Gastrocnemius medialis (tissue), 4 donors: ENCODE data around the gene IQGAP2. TPM values are rescaled to one million over a fixed set of nuclear protein-coding genes. Genes with fewer than 3 reads are reported as not detected.

Source experiments
- ATAC-seq, 2 donors: fragments of 150-250 bp; one replicate each; pipeline ENCODE4 v1.9.1; 2016
- DNase-seq, 2 donors: peaks; one replicate each; pipeline ENCODE4 v3.0.0-alpha.2; 2019
- H3K27ac ChIP-seq, 4 donors: fragments of 200-600 bp; sonication (generic); 1 replicate in 1 of 4; 2 replicates in 3 of 4; pipeline ENCODE4 v1.5.1; 2016 to 2018; ENCODE audit warnings: mild to moderate bottlenecking in 2 of 4, moderate library complexity in 1 of 4
- H3K27me3 ChIP-seq, 3 donors: fragments of 200-600 bp; sonication (generic) in 2 of 3; 1 replicate in 1 of 3; 2 replicates in 2 of 3; pipeline versions ENCODE4 v1.5.1 to v1.6.0; 2016 to 2019; ENCODE audit warnings: mild to moderate bottlenecking in 1 of 3, moderate library complexity in 1 of 3
- H3K36me3 ChIP-seq, 2 donors: fragments of 200-600 bp; sonication (generic) in 1 of 2; one replicate each; pipeline ENCODE4 v1.5.1; 2017 to 2018
- H3K4me1 ChIP-seq, 2 donors: fragments of 200-600 bp; sonication (generic) in 1 of 2; one replicate each; pipeline ENCODE4 v1.5.1; 2016 to 2017; ENCODE audit warnings: mild to moderate bottlenecking in 2 of 2
- H3K4me3 ChIP-seq, 4 donors: fragments of 200-600 bp; sonication (generic) in 3 of 4; 1 replicate in 1 of 4; 2 replicates in 3 of 4; pipeline ENCODE4 v1.5.1; 2016 to 2019; ENCODE audit warnings: mild to moderate bottlenecking in 2 of 4
- H3K9me3 ChIP-seq, 3 donors: fragments of 200-600 bp; sonication (generic) in 2 of 3; 1 replicate in 1 of 3; 2 replicates in 2 of 3; pipeline ENCODE4 v1.5.1; 2016 to 2019
- POLR2A ChIP-seq, 2 donors: fragments of 450-650 bp; IDR thresholded peaks; one replicate each; pipeline ENCODE4 v1.6.1; 2017; ENCODE audit warnings: antibody characterized with exemption in 2 of 2, mild to moderate bottlenecking in 2 of 2, moderate library complexity in 2 of 2
- in situ Hi-C, 4 donors: fragments of 200-750 bp; cut with MboI; loops; one replicate each; pipeline versions ENCODE4 v1.15.0 to v1.8.0; 2017; ENCODE audit warnings: low sequenced_read_pairs in 4 of 4
- intact Hi-C: fragments of 100-400 bp; cut with DNase I; formaldehyde crosslinking; loops from one replicate; pipeline ENCODE4 v1.15.1; 2023; ENCODE audit warnings: low total_unique reads
- total RNA-seq, 4 donors: library from RNA; depleted of rRNA; stranded (reverse); fragments of >200 nt; gene quantifications; one replicate each; pipeline versions ENCODE4 v1.1.0 to v1.2.3, GENCODE V29; 2016
- TF ChIP-seq, protein P1 (sequence below), 5 experiments: fragments of 450-650 bp in 3 of 5; fragments of 200-600 bp in 2 of 5; sonication (generic) in 2 of 5; IDR thresholded peaks in 4 of 5; conservative IDR thresholded peaks in 1 of 5; 1 replicate in 4 of 5; 2 replicates in 1 of 5; pipeline ENCODE4 v1.5.1; 2016 to 2019; ENCODE audit warnings: antibody characterized with exemption in 5 of 5, mild to moderate bottlenecking in 3 of 5, moderate library complexity in 3 of 5

Gene IQGAP2
- total RNA-seq = 1 to 10 TPM; 1.5 to 6.8 (median 2.5) TPM

DNA sequence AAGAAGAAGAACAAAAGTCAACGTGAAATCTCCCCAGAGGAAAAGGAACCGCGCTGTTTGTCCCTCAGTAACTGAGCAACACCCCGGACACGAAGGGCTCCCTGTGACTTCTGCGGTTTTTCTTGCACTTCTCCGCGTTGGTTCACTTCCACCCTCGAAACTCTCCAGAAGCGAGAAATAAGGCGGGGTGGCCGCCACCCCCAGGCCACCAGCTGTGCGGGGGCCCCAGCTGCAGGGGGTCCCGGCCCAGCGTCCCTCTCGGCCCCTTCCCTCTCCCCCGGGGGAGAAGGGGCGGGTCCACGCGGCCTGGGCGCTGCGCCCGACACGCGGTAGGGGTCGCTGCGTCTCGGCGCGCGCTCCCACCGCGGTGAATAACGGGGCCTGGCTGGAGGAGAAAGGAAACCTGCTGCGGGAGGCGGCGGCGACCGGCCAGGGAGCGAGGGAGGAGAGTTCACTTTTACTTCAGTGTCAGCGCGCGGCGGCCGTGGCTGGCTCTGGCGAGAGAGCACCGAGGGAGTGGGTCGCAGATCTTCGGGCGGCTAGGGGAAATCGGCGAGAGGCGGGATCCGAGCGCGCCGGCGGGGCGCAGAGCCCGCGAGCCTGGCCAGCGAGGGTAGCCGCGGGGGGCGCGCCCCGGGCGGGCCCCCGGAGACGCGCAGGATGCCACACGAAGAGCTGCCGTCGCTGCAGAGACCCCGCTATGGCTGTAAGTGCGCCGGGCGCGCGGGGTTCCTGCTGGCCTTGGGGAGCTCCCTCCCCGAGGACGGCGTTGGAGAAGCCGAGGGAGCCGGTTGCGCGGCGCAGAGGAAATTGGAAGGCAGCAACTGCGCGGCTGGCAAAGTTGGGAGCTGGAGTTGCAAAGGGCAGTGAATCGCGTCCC, at the start of gene IQGAP2:
TSS of gene IQGAP2 (plus strand) at position 400 of the 880 bp plus-strand sequence. CDS start at position 661, 261 bp downstream.
- in situ Hi-C loops = no loop called here
- Histone ChIP-seq H3K4me1 (peaks cover 0 to 8% of the 10 kb centered on the region in 2 donors), H3K27me3 (peaks cover 20 to 25% (median 20%) of the 10 kb centered on the region in 3 donors), H3K36me3 (no peaks in the 10 kb centered on the region), H3K4me3 (peak within 1 kb of the TSS; percentile 43 to 63 (median 56)), H3K9me3 (no peaks in the 10 kb centered on the region), H3K27ac (peak within 1 kb of the TSS in 2 of 4 donors; percentile 14 to 18)
- intact Hi-C loops = loop anchor here (5.0 kb wide), 1 partner anchor 179 kb away; no protein-coding TSS in a partner anchor
- no peak for ATAC-seq
- TF ChIP-seq, protein P1, sequence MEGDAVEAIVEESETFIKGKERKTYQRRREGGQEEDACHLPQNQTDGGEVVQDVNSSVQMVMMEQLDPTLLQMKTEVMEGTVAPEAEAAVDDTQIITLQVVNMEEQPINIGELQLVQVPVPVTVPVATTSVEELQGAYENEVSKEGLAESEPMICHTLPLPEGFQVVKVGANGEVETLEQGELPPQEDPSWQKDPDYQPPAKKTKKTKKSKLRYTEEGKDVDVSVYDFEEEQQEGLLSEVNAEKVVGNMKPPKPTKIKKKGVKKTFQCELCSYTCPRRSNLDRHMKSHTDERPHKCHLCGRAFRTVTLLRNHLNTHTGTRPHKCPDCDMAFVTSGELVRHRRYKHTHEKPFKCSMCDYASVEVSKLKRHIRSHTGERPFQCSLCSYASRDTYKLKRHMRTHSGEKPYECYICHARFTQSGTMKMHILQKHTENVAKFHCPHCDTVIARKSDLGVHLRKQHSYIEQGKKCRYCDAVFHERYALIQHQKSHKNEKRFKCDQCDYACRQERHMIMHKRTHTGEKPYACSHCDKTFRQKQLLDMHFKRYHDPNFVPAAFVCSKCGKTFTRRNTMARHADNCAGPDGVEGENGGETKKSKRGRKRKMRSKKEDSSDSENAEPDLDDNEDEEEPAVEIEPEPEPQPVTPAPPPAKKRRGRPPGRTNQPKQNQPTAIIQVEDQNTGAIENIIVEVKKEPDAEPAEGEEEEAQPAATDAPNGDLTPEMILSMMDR (IDR thresholded peaks at IDR 0.05 in 4 of 5, conservative IDR thresholded peaks at IDR 0.05 in 1 of 5) = peak in 2 of 5 experiments; percentile 14 to 35
- TF ChIP-seq POLR2A (IDR thresholded peaks at IDR 0.05) = peak in 1 of 2 donors; percentile 17
- DNase-seq = peak; percentile 23 to 37

GRCh38 chr5:76356887-76357286, 46.2 kb upstream of the IQGAP2 start:
- intact Hi-C loops = no loop called here
- no peak for ATAC-seq
- Histone ChIP-seq H3K9me3 (no peaks in the 10 kb centered on the region), H3K4me1 (no peaks in the 10 kb centered on the region), H3K36me3 (no peaks in the 10 kb centered on the region), H3K4me3 (no peak overlapping the region), H3K27me3 (no peaks in the 10 kb centered on the region), H3K27ac (no peak overlapping the region)
- DNase-seq = no peak
- no peak for TF ChIP-seq POLR2A (IDR thresholded peaks at IDR 0.05)
- in situ Hi-C loops = no loop called here

- Histone ChIP-seq H3K36me3 (no peaks in the 10 kb centered on the region), H3K4me1 (no peaks in the 10 kb centered on the region), H3K4me3 (no peak overlapping the region), H3K27me3 (no peaks in the 10 kb centered on the region), H3K9me3 (no peaks in the 10 kb centered on the region), H3K27ac (no peak overlapping the region)
- ATAC-seq (no peak), DNase-seq (no peak)
- intact Hi-C loops (no loop called here), in situ Hi-C loops (no loop called here)
- TF ChIP-seq, protein P1 (IDR thresholded peaks at IDR 0.05 in 4 of 5, conservative IDR thresholded peaks at IDR 0.05 in 1 of 5) = no peak
- no peak for TF ChIP-seq POLR2A (IDR thresholded peaks at IDR 0.05)
Observed at GRCh38 chr5:76363352-76364225, 39.5 kb upstream of the IQGAP2 start.

GRCh38 chr5:76364226-76364589, 38.9 kb upstream of the IQGAP2 start:
- H3K4me1 ChIP-seq = no peaks in the 10 kb centered on the region
- no peaks in the 10 kb centered on the region for H3K27me3 ChIP-seq
- DNase-seq (no peak), ATAC-seq (no peak)
- in situ Hi-C loops = no loop called here
- H3K9me3 ChIP-seq = no peaks in the 10 kb centered on the region
- H3K36me3 ChIP-seq = no peaks in the 10 kb centered on the region
- intact Hi-C loops = no loop called here
- no peak overlapping the region for H3K4me3 ChIP-seq
- no peak overlapping the region for H3K27ac ChIP-seq
- TF ChIP-seq POLR2A (IDR thresholded peaks at IDR 0.05) = no peak
- TF ChIP-seq, protein P1 (IDR thresholded peaks at IDR 0.05 in 4 of 5, conservative IDR thresholded peaks at IDR 0.05 in 1 of 5) = no peak

GRCh38 chr5:76365561-76365960, 37.5 kb upstream of the IQGAP2 start:
- DNase-seq (no peak), ATAC-seq (no peak)
- intact Hi-C loops = no loop called here
- in situ Hi-C loops = no loop called here
- Histone ChIP-seq H3K27ac (no peak overlapping the region), H3K36me3 (no peaks in the 10 kb centered on the region), H3K27me3 (no peaks in the 10 kb centered on the region), H3K4me3 (no peak overlapping the region), H3K4me1 (no peaks in the 10 kb centered on the region), H3K9me3 (no peaks in the 10 kb centered on the region)
- no peak for TF ChIP-seq POLR2A (IDR thresholded peaks at IDR 0.05)
- TF ChIP-seq, protein P1 (IDR thresholded peaks at IDR 0.05 in 4 of 5, conservative IDR thresholded peaks at IDR 0.05 in 1 of 5) = no peak
